IPS-NIHi11 (cell line): ENCODE data around the gene DARS1.
"Not testable (repeated sequence)": the region's sequence is repeated elsewhere in the genome, so short reads cannot be mapped to it uniquely, and the experiment has no call there.

Experiments
- DNase-seq: peaks from one replicate; pipeline ENCODE4 v3.0.0; 2012; ENCODE audit warnings: mixed read lengths, low spot score

Gene DARS1

DNA sequence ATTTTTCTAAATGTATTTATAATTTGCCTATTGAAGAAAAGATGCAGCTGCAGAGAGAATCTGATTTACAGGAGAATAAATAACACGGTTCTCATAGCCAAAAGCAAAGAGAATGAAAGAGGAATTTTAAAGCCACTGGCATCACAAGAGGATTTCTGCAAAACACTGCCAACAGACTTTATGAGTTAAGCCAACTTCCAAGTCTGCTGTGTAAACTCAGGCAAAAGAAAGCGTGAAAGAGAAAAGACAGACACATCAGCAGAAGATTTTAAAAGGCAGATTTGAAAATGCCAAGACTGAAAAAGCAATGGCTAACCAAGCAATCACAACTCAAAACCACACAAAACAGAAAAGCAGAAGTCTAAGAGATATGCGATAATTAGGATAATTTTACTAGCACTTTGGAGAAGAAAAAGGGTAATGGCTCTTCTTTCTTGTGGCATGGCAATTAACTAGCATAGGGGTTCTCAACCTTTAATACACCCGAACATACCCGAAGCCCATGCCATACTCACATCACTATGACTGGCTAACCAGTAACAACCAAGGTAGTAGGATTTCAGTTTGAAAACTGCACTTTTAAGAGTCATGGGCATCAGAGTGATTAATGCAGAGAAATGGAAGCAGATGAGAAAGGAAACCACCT lies 4.9 kb downstream of the DARS1 start:
- DNase-seq = no peak

DNA sequence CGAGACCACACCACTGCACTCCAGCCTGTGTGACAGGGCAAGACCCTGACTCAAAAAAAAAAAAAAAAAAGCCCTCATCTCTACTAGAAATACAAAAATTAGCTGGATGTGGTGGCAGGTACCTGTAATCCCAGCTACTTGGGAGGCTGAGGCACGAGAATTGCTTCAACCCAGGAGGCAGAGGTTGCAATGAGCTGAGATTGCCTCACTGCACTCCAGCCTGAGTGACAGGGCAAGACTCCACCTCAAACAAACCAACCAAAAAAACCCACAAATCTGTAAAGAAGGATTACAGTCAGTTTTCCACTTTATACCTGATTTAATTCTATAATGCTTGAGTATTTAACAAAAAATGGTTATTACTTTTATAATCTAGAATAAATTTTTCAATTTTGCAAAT lies 9.7 kb downstream of the DARS1 start:
- DNase-seq = no peak

GRCh38 chr2:135974036-135974435 lies 11.4 kb downstream of the DARS1 start:
- DNase-seq = no peak

- DNase-seq = no peak
Measured at GRCh38 chr2:135969655-135970387, 15.6 kb downstream of the DARS1 start.

DNA sequence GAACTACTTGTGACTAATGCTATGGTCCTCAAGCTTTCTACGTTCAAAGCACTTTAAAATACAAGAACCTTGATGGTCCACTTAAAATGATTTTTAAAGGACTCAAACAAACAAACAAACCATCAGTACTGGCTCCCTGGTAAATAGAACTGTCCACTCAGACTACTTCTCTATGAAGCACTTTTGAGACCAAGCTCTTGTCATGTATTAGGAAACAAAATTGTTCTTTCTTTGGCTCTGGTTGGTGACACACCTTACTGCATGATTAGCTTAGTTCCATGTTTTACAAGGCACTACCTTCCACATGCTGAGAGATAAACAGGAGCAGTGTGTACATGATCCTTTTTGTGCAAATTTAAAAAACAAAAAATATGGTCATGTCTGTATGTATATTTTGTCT lies 19.7 kb downstream of the DARS1 start:
- no peak for DNase-seq

GRCh38 chr2:135964404-135964803 lies 21.0 kb downstream of the DARS1 start:
- DNase-seq = not testable (repeated sequence)

- DNase-seq = no peak
Measured at GRCh38 chr2:135963841-135964240, 21.6 kb downstream of the DARS1 start.

GRCh38 chr2:135962366-135963123 lies 22.9 kb downstream of the DARS1 start:
- DNase-seq = no peak

- DNase-seq = no peak
Measured at GRCh38 chr2:135960656-135961551, 24.5 kb downstream of the DARS1 start.

DNA sequence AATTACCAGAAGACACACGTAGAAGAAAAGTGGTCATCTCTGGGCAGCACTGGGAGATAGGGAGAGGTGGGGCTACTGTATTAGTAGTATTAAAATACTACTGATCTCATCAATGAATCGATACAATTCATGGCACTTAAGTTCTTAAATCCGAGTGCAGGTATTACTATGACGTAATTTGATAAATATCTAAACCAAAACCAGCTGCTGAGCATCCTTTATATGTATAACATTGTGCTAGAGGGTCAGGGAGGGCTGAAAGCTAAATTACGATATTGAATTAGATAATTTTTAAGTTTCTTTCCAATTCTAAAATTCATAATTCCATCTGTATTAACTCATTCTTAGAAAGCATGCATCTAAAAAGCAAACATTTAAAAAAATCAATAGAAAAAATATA lies 25.3 kb downstream of the DARS1 start:
- no peak for DNase-seq

DNA sequence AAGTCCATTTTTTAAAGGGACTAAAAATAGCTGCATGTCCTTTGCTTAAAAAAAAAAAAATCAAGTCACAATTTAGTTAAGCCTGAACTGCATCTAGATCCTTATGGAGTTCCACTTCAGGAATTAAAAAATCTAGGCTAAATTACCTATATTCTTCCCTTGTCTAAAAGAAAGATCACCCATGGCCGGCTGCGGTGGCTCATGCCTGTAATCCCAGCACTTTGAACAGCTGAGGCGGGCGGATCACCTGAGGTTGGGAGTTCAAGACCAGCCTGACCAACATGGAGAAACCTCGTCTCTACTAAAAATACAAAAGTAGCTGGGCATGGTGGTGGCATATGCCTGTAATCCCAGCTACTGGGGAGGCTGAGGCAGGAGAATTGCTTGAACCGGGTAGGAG lies 26.5 kb downstream of the DARS1 start:
- not testable (repeated sequence) for DNase-seq

DNA sequence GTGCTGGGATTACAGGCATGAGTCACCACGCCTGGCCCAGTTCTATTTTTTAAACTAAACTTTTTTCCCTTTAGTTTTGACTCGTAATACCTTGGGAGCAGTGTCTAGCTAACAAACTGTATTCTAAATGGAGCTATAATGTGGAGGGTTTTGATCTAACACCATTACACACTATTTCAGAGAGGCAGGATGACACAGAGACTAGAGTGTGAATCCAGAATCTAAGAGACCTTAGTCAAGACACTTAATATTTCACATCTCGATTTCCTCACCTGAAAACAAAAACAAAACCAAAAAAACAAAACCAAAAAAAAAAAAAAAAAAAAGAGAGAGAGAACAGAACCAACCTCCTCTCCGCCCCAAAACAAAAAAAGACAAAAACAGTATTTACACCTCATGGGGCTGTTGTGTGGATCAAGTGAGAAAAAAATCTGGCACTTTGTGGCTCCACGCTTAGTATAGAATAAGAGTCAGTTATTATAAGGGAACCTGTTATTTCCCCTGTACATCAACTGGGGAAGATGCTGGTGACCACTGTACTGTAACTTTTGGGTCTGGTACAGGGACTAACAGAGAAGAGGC lies 31.3 kb downstream of the DARS1 start:
- no peak for DNase-seq

- no peak for DNase-seq
Measured at GRCh38 chr2:135952891-135953290, 32.5 kb downstream of the DARS1 start.

- no peak for DNase-seq
Measured at GRCh38 chr2:135951041-135951583, 34.3 kb downstream of the DARS1 start.

DNA sequence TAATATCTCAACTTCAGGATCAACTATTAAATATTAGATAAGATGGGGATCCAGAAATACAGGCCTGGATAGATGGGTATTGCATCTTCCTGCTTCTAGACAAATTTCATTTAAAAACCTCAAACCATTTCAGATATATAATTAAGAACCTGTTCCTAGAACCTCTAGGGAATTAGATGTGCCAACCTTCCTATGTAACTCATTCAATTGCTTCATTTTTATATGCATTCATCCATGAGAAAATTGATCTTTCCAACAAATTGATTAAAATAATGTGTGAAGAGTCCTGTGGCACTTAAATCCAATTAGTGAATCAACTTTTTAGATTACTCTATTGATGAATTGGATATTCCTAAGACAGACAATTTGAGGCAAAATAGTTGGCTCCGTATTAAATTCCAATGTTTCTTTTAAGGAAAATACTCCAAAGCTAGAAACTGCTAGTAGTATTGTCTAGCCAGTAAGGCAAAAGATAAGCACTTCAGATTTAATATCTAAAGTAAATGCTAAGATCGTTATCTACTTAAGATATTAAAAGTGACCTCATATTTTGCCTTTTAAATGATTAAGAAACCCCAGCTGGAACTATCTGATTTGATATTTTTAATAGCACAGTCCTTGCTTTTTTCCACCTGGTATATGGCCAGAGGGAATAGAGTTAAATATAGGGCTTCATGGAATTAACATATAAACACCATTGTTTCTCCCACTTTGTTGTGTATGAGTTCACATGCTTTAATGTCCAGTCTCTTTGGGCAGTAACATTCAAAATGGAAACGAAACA lies 35.8 kb downstream of the DARS1 start:
- DNase-seq = no peak

DNA sequence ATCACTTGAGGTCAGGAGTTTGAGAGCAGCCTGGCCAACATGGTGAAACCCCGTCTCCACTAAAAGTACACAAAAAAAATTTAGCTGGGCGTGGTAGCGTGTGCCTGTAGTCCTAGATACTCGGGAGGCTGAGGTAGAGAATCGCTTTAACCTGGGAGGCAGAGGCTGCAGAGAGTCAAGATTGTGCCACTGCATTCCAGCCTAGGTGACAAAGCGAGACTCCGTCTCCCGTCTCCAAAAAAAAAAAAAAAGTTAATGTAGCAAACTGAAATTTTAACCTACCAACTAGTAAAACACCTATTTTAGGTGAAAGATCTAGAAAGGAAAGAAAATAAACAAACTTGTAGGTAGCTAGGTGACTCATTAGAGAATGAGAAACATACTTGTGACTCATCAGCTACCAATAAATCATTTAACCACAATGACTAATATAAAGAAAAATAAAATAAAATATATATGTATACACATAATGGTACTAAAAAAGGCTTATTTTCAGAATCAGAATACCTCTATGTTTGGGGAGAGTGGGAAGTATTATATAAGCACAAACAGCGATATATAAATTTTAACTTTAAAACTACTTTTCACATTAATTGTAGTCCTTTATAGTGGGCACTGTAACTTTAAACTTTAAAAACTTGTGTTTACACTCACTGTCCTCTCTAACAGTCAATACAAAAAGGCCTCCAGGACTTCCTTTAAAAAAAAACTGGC lies 36.6 kb downstream of the DARS1 start:
- no peak for DNase-seq

DNA sequence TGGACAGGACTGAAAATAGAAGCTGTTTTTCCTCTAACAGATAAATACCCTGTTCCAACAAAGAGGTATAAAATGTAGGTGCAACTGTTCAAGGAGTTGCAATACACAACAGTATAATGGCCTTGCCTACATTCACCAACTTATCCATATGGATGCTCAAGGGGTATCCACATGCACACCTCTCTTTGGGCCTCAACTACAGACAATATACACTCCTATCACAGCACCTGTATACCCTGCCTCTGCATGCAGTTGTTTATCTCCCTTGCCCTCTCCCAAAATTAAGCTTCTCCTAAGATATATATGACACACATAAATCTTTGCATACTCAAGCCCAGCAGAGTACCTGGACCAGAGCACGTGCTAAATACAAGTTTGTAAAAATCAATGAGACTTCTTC lies 37.3 kb downstream of the DARS1 start:
- no peak for DNase-seq

DNA sequence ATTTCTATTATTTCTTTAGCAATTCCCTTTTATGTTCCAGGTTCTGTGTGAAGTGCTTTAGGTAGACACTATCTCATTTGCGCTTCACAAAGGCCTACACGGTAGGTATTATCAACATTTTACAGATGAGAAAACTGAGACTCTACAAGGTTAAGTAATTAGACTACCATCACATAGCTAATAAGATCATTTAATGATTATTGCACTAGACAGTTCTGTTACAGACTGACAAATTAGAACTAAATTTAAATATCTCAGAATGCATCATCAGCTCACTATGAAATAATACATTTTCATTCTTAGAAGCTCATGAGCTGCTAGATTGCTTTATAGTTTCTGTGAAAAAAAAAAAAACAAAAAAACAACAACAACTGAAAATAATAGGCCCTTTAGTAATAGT lies 37.9 kb downstream of the DARS1 start:
- no peak for DNase-seq

GRCh38 chr2:135945526-135945925 lies 39.9 kb downstream of the DARS1 start:
- DNase-seq = no peak

DNA sequence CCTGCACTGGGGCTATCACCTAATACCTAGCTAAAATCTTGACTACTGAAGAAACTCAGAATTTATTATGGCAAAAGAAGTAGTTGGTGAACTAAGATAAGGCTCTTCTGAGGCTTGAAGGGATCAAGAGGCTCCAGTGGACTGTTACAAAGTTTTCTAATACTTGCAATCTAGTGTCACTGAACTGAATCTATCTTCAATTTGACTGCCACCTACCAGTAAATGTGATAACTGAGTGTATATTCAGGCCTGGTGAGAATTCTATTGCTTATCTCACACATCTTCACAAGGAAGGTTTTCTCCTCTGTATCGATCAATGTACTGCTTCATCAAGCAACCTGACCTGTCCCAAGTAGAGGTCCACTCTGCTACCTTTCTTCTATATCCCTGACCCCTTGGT lies 40.8 kb downstream of the DARS1 start:
- no peak for DNase-seq
